Thyroid gland (tissue), 4 donors: ENCODE results near the gene RIC8B.

ENCODE experiments used
- POLR2A ChIP-seq, 2 donors: fragments of 450-650 bp; IDR thresholded peaks; one replicate each; pipeline ENCODE4 v1.6.1; 2017; ENCODE audit warnings: antibody characterized with exemption in 2 of 2, mild to moderate bottlenecking in 2 of 2, moderate library complexity in 1 of 2
- TF ChIP-seq, protein P1 (sequence below), 6 experiments: fragments of 200-600 bp in 3 of 6; fragments of 450-650 bp in 3 of 6; sonication (generic) in 3 of 6; IDR thresholded peaks; one replicate each; pipeline ENCODE4 v1.5.1; 2016 to 2019; ENCODE audit warnings: antibody characterized with exemption in 6 of 6, mild to moderate bottlenecking in 2 of 6, inconsistent platforms in 1 of 6, moderate library complexity in 1 of 6

DNA sequence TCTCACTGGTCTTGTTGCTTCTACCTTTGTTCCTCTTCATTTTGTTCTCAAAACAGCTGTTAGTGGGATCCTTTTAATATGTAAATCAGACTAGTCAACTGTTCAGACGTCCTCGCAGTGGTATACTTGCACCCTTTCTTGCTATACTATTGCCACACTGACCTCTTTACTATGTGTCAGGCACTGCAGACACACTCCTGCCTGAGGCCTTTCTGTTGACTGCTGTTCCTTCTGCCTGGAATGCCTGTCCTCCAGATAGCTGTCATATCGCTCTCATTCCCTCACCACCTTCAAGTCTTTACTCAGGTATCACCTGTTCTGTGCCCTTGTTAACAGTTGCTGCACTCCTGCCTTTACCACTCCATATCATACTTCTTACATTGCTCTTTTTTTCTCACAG, 91.2 kb downstream of the RIC8B start:
- TF ChIP-seq POLR2A (IDR thresholded peaks at IDR 0.05): no peak
- TF ChIP-seq, protein P1, sequence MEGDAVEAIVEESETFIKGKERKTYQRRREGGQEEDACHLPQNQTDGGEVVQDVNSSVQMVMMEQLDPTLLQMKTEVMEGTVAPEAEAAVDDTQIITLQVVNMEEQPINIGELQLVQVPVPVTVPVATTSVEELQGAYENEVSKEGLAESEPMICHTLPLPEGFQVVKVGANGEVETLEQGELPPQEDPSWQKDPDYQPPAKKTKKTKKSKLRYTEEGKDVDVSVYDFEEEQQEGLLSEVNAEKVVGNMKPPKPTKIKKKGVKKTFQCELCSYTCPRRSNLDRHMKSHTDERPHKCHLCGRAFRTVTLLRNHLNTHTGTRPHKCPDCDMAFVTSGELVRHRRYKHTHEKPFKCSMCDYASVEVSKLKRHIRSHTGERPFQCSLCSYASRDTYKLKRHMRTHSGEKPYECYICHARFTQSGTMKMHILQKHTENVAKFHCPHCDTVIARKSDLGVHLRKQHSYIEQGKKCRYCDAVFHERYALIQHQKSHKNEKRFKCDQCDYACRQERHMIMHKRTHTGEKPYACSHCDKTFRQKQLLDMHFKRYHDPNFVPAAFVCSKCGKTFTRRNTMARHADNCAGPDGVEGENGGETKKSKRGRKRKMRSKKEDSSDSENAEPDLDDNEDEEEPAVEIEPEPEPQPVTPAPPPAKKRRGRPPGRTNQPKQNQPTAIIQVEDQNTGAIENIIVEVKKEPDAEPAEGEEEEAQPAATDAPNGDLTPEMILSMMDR (IDR thresholded peaks at IDR 0.05): no peak
